Measurements from ENCODE around the gene TMEM143.

The TMEM143 gene

DNA sequence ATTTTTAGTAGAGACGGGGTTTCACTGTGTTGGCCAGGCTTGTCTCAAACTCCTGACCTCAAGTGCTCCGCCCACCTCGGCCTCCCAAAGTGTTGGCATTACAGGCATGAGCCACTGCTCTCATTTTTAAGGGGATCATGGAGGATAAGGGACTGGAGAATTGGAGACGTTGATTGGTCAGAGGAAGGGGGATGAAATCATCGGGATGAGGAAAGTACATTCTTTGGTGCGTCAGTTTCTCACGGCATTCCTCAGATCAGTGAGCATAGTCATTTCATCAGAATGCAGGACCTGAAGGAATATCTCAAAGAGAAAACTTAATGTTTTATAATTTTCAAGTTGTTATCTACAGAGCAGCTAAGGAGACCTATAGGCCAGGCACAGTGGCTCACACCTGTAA, 79.8 kb downstream of the TMEM143 start:
- TF ChIP-seq, protein P1, sequence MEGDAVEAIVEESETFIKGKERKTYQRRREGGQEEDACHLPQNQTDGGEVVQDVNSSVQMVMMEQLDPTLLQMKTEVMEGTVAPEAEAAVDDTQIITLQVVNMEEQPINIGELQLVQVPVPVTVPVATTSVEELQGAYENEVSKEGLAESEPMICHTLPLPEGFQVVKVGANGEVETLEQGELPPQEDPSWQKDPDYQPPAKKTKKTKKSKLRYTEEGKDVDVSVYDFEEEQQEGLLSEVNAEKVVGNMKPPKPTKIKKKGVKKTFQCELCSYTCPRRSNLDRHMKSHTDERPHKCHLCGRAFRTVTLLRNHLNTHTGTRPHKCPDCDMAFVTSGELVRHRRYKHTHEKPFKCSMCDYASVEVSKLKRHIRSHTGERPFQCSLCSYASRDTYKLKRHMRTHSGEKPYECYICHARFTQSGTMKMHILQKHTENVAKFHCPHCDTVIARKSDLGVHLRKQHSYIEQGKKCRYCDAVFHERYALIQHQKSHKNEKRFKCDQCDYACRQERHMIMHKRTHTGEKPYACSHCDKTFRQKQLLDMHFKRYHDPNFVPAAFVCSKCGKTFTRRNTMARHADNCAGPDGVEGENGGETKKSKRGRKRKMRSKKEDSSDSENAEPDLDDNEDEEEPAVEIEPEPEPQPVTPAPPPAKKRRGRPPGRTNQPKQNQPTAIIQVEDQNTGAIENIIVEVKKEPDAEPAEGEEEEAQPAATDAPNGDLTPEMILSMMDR (IDR thresholded peaks at IDR 0.05; ENCODE audit: insufficient read depth, low read length, missing control alignments) = no peak
- H3K4me3 ChIP-seq (ENCODE audit: low read depth, low read length) = no peak overlapping the region
- CTCF ChIA-PET = interaction anchor here (1.1 to 21.9 kb wide), 4 partner anchors 8 to 30 kb away, joined by 3 to 429 read pairs (median 217); partner anchors contain the start of gene ZNF114
- DNase-seq (ENCODE audit: low read depth, low spot score) = peak; percentile 90
- POLR2A ChIA-PET = no interaction called here
